GM18858 (cell line): ENCODE data around the gene HNRNPL.
"Not testable (repeated sequence)": the region's sequence is repeated elsewhere in the genome, so short reads cannot be mapped to it uniquely, and the experiment has no call there.

Source experiments
- ATAC-seq: cut with Tn5 transposase; IDR thresholded peaks from one replicate; pipeline ENCODE4 v1.9.1; 2021; ENCODE audit not compliant: unreplicated experiment

HNRNPL gene

GRCh38 chr19:38803543-38803942 is 46.2 kb downstream of the HNRNPL start:
- no peak for ATAC-seq

- ATAC-seq = no peak
Measured at GRCh38 chr19:38801359-38802095, 48.3 kb downstream of the HNRNPL start.

GRCh38 chr19:38800577-38801347 is 49.0 kb downstream of the HNRNPL start:
- no peak for ATAC-seq

GRCh38 chr19:38799104-38799503 is 50.7 kb downstream of the HNRNPL start:
- no peak for ATAC-seq

GRCh38 chr19:38797781-38798180 is 52.0 kb downstream of the HNRNPL start:
- ATAC-seq = not testable (repeated sequence)

- no peak for ATAC-seq
Measured at GRCh38 chr19:38796154-38796553, 53.6 kb downstream of the HNRNPL start.

- no peak for ATAC-seq
Measured at GRCh38 chr19:38795549-38795948, 54.2 kb downstream of the HNRNPL start.

GRCh38 chr19:38793671-38794070 is 56.1 kb downstream of the HNRNPL start:
- no peak for ATAC-seq

- ATAC-seq = no peak
Measured at GRCh38 chr19:38793177-38793576, 56.6 kb downstream of the HNRNPL start.

GRCh38 chr19:38792250-38793111 is 57.3 kb downstream of the HNRNPL start:
- ATAC-seq = no peak

- peak; percentile 49 for ATAC-seq
Measured at GRCh38 chr19:38791451-38792064, 58.2 kb downstream of the HNRNPL start.

GRCh38 chr19:38790507-38791403 is 59.0 kb downstream of the HNRNPL start:
- not testable (repeated sequence) for ATAC-seq

- no peak for ATAC-seq
Measured at GRCh38 chr19:38788478-38789243, 61.1 kb downstream of the HNRNPL start, which contains the start of gene LGALS7B. Gene LGALS7B, plus strand, starts transcription at chr19:38789200. Its CDS starts 27 bp downstream, at chr19:38789227.

GRCh38 chr19:38786572-38787265 is 63.1 kb downstream of the HNRNPL start:
- ATAC-seq = no peak
